Measurements from ENCODE around the gene C7orf33.
"Not testable (repeated sequence)": the region's sequence is repeated elsewhere in the genome, so short reads cannot be mapped to it uniquely, and the experiment has no call there.

C7orf33 gene

DNA sequence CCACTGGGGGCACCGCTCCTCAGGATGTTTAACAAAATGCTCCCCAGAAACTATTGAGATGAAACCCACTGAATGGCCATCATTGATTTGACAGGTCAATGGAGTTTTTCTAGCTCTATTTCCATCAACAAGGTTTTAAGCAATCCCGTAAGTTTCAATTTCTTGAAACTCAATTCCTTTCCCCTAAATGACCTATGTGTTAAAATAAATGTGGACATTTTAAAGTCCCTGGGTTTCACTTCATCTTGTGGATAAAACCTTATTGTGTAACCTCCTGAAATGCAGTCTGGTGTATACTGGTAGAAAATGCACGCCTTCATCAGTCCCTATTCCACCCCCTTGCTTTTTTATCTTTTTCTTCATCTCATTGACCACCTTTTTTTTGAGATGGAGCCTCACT lies 8.9 kb upstream of the C7orf33 start:
- FAIRE-seq, result no peak

DNA sequence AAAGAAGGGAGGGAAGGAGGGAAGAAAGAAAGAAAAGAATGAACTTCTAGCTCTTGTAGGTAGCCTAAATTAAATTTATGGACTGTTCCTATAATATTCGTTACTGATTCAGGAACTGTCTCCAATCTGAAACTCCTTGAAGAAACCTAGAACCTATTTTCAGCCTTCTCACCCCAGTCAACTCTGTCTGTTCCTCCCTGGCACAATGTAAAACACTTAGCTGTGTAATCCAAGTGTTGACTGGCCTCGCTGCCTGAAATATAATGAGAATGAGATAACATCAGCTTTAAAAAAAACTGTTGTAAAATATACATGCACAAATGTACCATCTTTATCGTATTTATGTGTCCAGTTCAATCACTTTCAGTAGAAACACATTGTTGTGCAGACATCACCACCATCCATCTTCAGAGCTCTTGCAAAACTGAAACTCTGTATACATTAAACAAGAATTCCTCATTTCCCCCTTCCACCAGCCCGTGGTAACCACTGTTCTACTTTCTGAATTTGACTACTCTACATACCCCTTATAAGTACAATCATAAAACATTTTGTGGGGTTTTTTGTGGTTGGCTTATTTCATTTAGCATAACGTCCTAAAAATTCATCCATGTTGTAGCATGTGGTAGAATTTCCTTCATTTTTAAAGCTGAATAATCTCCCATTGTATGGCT lies 6.3 kb upstream of the C7orf33 start:
- FAIRE-seq, result no peak

DNA sequence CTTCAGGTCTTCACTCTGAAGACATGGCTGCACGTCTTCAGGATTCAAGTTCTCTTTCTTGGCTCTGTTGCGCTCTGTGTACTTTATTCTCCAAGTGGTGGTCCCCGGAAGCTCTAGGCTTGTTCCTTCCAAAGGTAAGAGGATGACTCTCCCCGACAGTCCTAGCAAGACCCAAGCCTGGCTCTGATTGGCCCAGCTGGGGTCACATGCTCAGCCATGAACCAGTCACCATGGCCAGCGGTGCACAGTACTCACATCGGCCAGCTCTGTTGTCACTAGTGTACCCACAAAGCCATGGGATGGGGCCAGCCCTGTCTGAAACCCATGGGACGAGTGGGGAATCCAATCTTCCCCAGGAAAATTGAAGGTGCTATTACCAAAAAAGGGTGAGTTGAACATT lies 5.2 kb upstream of the C7orf33 start:
- FAIRE-seq, result no peak

- FAIRE-seq, result no peak
Measured at GRCh38 chr7:148587076-148587475, 3.5 kb upstream of the C7orf33 start.

DNA sequence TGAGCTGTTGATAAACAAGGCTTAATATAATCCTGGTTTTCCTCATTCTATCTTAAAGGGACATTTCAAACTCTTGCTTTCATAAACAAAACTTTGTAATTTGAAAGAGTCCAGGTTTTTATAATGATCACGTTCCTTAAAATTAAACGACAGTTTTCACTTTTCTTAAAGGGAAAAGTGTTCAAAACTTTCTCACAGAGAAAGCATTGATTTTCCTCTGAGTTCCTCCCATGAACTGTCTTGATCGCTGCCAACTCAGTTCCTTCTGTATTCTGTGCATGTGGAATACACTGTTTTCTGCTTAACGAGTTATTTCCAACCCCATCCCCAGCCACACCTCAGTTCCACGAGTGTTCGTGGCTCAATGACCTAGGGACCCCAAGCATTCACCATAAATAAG lies 2.4 kb upstream of the C7orf33 start:
- no peak for FAIRE-seq

DNA sequence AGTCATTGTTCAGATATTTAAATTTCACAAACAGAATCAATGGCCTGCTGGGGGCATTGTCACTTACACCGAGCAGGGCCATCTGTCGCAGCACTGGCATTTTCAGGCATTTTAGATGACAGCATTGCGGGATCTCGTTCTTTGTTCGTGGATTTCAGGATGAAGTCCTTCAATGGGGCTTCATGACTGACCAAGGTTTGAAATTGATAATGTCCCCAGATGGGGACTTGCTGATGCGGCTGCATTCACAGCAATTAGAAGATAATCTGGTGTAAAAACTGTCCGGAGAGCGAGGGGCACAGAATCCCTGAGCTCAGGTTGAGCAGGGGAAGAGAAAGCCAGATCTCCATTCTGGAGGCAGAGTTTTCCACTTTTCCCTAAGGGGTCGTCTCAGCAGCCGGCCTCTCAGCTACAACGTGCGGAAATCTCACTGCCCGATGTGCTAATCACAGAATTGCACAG lies 1.9 kb upstream of the C7orf33 start:
- FAIRE-seq, result no peak

DNA sequence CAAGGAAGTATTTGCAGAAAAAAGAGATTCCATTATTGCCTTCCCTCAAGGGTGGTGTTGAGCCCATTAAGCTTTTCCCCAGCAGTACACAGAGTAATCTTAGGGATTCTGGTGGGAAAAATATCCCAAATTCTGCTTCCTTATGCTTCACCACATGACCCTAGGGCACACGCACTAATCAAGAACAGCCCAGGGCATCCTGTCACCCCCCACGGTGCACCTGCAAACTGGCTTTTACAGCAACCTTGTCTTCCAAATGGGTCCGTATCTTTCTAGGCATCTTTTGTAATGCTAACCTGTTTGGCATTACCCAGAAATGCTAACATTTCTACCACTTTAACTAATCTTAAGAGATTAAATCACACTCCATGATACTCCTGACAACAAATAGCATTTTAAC lies 926 bp upstream of the C7orf33 start:
- FAIRE-seq, result no peak

- FAIRE-seq, result not testable (repeated sequence)
Measured at GRCh38 chr7:148596354-148596753, 5.8 kb downstream of the C7orf33 start.

DNA sequence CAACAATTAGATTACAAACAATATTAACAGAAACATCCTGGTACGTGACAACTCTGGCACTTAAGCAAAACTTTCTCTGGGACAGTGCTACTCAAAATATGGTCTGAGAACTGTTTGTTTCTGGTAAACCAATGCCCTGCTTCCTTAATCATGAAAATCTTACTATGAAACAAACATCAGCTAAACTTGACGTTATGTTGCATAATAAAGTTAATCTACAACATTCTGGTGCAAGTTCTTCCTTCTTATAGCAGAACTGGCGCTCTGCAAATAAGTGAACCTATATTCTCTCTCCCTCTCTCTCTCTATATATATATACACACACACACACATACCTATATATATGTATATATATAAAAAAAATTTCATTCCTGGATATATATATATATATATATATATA lies 7.8 kb downstream of the C7orf33 start:
- FAIRE-seq, result no peak

DNA sequence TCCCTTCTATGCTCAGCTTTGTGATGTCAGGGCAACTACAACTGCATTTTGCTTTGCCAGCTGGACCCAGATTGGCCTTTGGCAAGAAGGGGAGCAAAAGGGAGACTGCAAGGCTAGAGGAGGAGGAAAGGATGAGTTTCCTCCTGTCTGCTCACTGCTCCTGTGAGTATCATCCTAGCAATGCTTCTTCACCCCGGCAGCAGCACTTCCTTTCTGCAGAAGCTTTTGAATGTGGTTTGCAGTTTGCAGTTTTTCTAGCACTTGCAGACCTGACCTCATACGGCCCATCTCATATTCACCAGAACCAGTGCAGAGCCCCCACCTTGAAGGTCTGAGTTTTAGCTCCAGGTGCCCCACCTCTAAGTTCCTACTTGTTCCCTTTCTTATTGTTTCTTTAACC lies 14.8 kb downstream of the C7orf33 start:
- FAIRE-seq, result no peak

- FAIRE-seq, result no peak
Measured at GRCh38 chr7:148607151-148607661, 16.6 kb downstream of the C7orf33 start.

DNA sequence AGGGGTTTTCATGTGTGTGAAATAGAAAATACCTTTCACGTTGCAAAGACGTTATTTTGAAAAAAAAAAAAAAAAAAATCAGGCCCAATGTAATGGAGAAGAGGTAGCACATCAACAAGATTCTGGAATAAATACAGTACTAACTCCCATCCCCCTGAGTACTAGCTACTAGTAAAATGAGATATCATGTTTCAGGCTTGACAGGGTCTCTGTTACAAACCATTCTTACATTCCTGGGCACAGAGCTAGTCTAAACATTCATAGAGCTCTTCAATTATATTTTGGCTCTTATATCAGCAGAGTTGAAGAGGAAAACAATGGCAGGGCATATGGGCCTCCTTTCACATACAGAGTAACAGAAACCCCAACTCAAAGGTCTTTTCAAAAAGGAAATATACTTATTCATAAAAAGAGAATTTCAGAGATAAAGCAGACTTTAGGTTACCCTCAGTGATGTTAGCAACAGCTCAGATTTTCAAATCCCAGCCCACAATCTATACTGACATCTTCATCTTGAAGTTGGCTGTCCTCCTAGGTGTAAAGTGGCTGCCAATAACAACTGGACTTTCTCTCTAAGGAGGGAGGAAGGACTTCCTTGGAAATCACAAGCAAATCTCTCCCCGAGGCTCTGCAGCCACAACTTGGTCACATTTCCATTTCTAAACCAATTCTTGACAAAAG lies 18.6 kb downstream of the C7orf33 start:
- no peak for FAIRE-seq

- no peak for FAIRE-seq
Measured at GRCh38 chr7:148611692-148612091, 21.1 kb downstream of the C7orf33 start.

- FAIRE-seq, result no peak
Measured at GRCh38 chr7:148615085-148615730, 24.6 kb downstream of the C7orf33 start.

DNA sequence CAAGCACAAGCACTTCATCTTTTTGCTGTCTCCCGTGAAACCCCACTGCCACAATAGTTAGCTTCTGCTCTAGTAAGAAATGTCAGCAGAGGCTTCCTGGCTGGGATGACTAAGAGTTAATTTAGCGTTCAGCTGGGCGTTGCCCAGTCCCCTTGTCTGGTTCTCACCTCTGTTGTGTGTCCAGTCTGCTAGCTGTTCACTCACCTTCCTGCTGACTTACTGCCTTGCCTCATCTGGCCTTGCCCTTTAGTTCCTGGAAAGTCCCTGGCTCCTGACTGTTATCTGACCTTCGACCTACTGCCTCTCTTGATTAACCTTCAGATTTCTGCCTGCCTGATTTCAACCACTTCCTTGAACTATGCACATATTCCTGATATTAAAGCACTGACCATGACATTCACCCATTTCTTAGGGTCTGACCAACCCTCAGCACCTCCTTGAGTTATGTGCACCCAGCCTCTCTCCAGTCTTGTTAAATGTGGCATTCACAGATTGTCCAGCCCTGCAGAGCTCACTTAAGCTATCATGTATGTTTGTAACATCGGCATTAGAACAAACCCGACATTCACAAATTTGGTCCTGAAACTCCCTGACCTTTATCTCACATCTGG lies 30.3 kb downstream of the C7orf33 start:
- no peak for FAIRE-seq

- FAIRE-seq, result no peak
Measured at GRCh38 chr7:148621563-148621962, 31.0 kb downstream of the C7orf33 start.

- FAIRE-seq, result no peak
Measured at GRCh38 chr7:148622887-148623585, 32.5 kb downstream of the C7orf33 start.

DNA sequence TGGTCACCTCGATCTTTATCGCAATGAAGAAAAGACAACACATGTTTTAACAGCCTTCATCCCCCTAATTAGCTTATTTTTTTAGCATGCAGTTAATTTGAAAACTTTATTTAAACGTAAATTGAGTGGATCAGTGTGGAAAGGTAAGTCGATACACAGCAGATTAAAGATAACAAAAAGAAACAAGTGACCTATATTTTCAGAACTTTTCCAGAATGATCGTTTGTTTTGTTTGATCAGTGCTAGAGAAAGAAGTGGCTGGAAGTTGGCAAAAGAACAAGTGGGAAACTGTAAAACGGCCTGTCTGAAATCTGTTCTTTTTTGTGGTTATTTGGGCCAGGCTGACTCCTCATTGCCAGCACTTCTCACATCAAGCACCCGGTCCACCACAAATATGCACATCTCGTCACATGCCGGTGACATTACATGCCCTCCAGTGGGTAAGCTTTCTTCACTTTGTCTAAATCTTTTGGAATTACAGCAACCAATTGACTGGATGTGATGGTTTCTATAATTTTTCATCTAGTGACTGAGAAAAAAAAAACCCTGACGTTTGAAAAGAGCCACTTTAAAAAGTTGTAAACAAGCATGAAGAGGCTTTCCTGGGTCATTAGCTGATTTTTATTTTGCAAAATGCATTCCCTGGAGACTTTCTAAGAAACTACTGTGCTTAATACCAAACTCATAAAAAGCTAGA lies 33.2 kb downstream of the C7orf33 start:
- no peak for FAIRE-seq

DNA sequence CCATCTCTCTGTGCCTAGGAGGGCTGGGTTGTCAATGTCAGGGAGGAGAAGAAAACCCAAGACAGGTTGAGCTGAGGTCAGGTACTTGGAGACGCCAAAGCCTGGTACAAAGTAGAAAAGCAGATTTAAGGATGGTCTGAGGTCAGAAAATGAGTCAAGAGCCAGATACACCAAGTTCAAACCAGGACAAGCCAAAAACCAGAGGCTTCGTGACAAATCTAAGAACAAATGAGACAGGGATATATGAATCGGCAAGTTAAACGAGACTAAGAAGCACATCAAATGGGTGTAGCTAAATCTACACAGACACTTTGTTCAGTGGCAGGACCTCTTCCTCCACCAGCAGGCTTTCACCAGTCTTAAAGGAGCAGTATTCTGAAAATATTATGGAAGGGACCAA lies 34.2 kb downstream of the C7orf33 start:
- no peak for FAIRE-seq

GRCh38 chr7:148625342-148625741 lies 34.8 kb downstream of the C7orf33 start:
- FAIRE-seq, result no peak

- FAIRE-seq, result no peak
Measured at GRCh38 chr7:148626828-148627227, 36.3 kb downstream of the C7orf33 start.

GRCh38 chr7:148628011-148628410 lies 37.4 kb downstream of the C7orf33 start:
- no peak for FAIRE-seq

Measured in islet of Langerhans (tissue), 1 donor.